H1 (cell line): ENCODE measurements around the gene ADAMTS17. TPM values are rescaled to one million over a fixed set of nuclear protein-coding genes. Genes with fewer than 3 reads are reported as not detected.

Experiments
- CTCF ChIA-PET: fragments of 300-600 bp; sonication (Branson Sonifier 250); formaldehyde crosslinking; loops from one replicate; lab custom pipeline; 2021; ENCODE audit not compliant: partially characterized antibody; lab: Charles Lee
- POLR2A ChIA-PET: fragments of 300-600 bp; sonication (Branson Sonifier 250); formaldehyde crosslinking; loops from one replicate; lab custom pipeline; 2021; ENCODE audit warnings: inconsistent platforms; ENCODE audit not compliant: partially characterized antibody; lab: Charles Lee
- DNase-seq, 2 experiments: peaks; one replicate each; pipeline versions ENCODE4 v3.0.0 to v3.0.0-alpha.2; 2010 to 2022; ENCODE audit warnings: low spot score in 2 of 2, low read depth in 1 of 2, mixed read lengths in 1 of 2
- FAIRE-seq: peaks from 2 replicates; lab custom pipeline; 2011; peaks lifted over from hg19 to GRCh38; lab: Jason Lieb, UNC
- H2AFZ ChIP-seq: 2 replicates; pipeline ENCODE4 v1.8.1; 2012; ENCODE audit warnings: low read length, inconsistent platforms
- H2AK5ac ChIP-seq: 2 replicates; pipeline ENCODE4 v1.6.1; 2013; ENCODE audit warnings: low read depth, low read length
- H2BK120ac ChIP-seq: replicated peaks from 2 replicates; pipeline ENCODE3; 2013; ENCODE audit warnings: low read depth, low read length, inconsistent platforms
- H2BK12ac ChIP-seq: 2 replicates; pipeline ENCODE4 v1.6.1; 2013; ENCODE audit warnings: low read depth, low read length
- H2BK15ac ChIP-seq: 2 replicates; pipeline ENCODE4 v1.6.1; 2013; ENCODE audit warnings: low read length
- H2BK20ac ChIP-seq: 2 replicates; pipeline ENCODE4 v1.6.1; 2013; ENCODE audit warnings: low read length
- H2BK5ac ChIP-seq: 2 replicates; pipeline ENCODE4 v1.6.1; 2013; ENCODE audit warnings: low read depth, low read length
- H3K14ac ChIP-seq: 2 replicates; pipeline ENCODE4 v1.6.1; 2013; ENCODE audit warnings: inconsistent platforms; ENCODE audit not compliant: insufficient read length
- H3K18ac ChIP-seq: 2 replicates; pipeline ENCODE4 v1.6.1; 2013; ENCODE audit warnings: low read length; ENCODE audit errors: extremely low read depth
- H3K23ac ChIP-seq: 2 replicates; pipeline ENCODE4 v1.6.1; 2013; ENCODE audit warnings: inconsistent platforms; ENCODE audit not compliant: insufficient read length
- H3K23me2 ChIP-seq: 2 replicates; pipeline ENCODE4 v1.6.1; 2013; ENCODE audit warnings: low read depth, low read length
- H3K27ac ChIP-seq: 2 replicates; pipeline ENCODE4 v1.6.1; 2011; ENCODE audit warnings: low read depth, low read length, inconsistent platforms
- H3K27me3 ChIP-seq, 4 experiments: replicated peaks in 1 of 4; 1 replicate in 1 of 4; 2 replicates in 3 of 4; pipeline versions ENCODE4 v1.6.1 to v1.8.1; 2011 to 2013; ENCODE audit warnings: low read length in 3 of 4, mild to moderate bottlenecking in 3 of 4, inconsistent platforms in 2 of 4, mixed read lengths in 2 of 4, moderate library complexity in 1 of 4; ENCODE audit not compliant: control insufficient read depth in 3 of 4, insufficient read depth in 3 of 4; ENCODE audit errors: extremely low read depth in 1 of 4
- H3K36me3 ChIP-seq, 4 experiments: 2 replicates each; pipeline versions ENCODE4 v1.6.1 to v1.8.1; 2011 to 2013; ENCODE audit warnings: mild to moderate bottlenecking in 4 of 4, low read length in 3 of 4, moderate library complexity in 2 of 4, control low read depth in 1 of 4, inconsistent platforms in 1 of 4; ENCODE audit not compliant: insufficient read depth in 4 of 4, control insufficient read depth in 2 of 4
- H3K4ac ChIP-seq: replicated peaks from 2 replicates; pipeline ENCODE3; 2013; ENCODE audit warnings: low read length, low read depth, mixed read lengths, inconsistent platforms; ENCODE audit not compliant: insufficient read length
- H3K4me1 ChIP-seq, 4 experiments: replicated peaks in 1 of 4; 1 replicate in 1 of 4; 2 replicates in 3 of 4; pipeline versions ENCODE4 v1.6.1 to v1.8.1; 2011 to 2013; ENCODE audit warnings: low read length in 3 of 4, inconsistent platforms in 2 of 4, mixed read lengths in 1 of 4; ENCODE audit not compliant: insufficient read depth in 4 of 4, control insufficient read depth in 3 of 4
- H3K4me2 ChIP-seq, 2 experiments: 2 replicates each; pipeline versions ENCODE4 v1.6.1 to v1.8.1; 2011 to 2013; ENCODE audit warnings: low read depth in 2 of 2, low read length in 2 of 2, control low read depth in 1 of 2, inconsistent platforms in 1 of 2, mild to moderate bottlenecking in 1 of 2; ENCODE audit not compliant: insufficient read depth in 1 of 2
- H3K4me3 ChIP-seq, 4 experiments: fragments of 200-600, 300-600 bp in 1 of 4; sonication (generic), shearing (Covaris generic), sonication (Bioruptor Twin) in 1 of 4; 2 replicates each; pipeline versions ENCODE4 v1.5.1 to v1.8.1; 2011 to 2016; ENCODE audit warnings: low read length in 4 of 4, low read depth in 3 of 4, control low read depth in 2 of 4, inconsistent platforms in 2 of 4, mild to moderate bottlenecking in 2 of 4, mixed read lengths in 1 of 4, moderate library complexity in 1 of 4; ENCODE audit not compliant: insufficient read depth in 2 of 4; ENCODE audit errors: extremely low read depth in 1 of 4
- H3K56ac ChIP-seq: replicated peaks from 2 replicates; pipeline ENCODE3; 2013; ENCODE audit warnings: low read depth, mild to moderate bottlenecking, mixed read lengths, low read length, inconsistent platforms; ENCODE audit not compliant: insufficient read length
- H3K79me1 ChIP-seq: 2 replicates; pipeline ENCODE4 v1.6.1; 2013; ENCODE audit warnings: low read depth, low read length, control low read depth
- H3K79me2 ChIP-seq, 2 experiments: 2 replicates each; pipeline versions ENCODE4 v1.6.1 to v1.8.1; 2012 to 2013; ENCODE audit warnings: low read length in 2 of 2, mild to moderate bottlenecking in 2 of 2, inconsistent platforms in 1 of 2; ENCODE audit not compliant: insufficient read depth in 2 of 2, control insufficient read depth in 1 of 2
- H3K9ac ChIP-seq, 4 experiments: replicated peaks in 1 of 4; 1 replicate in 1 of 4; 2 replicates in 3 of 4; pipeline versions ENCODE4 v1.6.1 to v1.8.1; 2011 to 2013; ENCODE audit warnings: low read depth in 3 of 4, low read length in 3 of 4, control low read depth in 2 of 4, mild to moderate bottlenecking in 2 of 4, moderate library complexity in 2 of 4, inconsistent platforms in 1 of 4; ENCODE audit errors: extremely low read depth in 1 of 4
- H3K9me3 ChIP-seq, 2 experiments: 2 replicates each; pipeline versions ENCODE4 v1.6.1 to v1.8.1; 2012 to 2013; ENCODE audit warnings: mild to moderate bottlenecking in 2 of 2, moderate library complexity in 2 of 2, control low read depth in 1 of 2, inconsistent platforms in 1 of 2, low read depth in 1 of 2, low read length in 1 of 2, mixed read lengths in 1 of 2; ENCODE audit not compliant: insufficient read depth in 2 of 2
- H4K20me1 ChIP-seq, 2 experiments: replicated peaks in 1 of 2; 2 replicates each; pipeline versions ENCODE3 to v1.8.1; 2011 to 2013; ENCODE audit warnings: inconsistent platforms in 2 of 2, low read length in 2 of 2, mild to moderate bottlenecking in 1 of 2; ENCODE audit not compliant: insufficient read depth in 2 of 2, control insufficient read depth in 1 of 2
- H4K5ac ChIP-seq: 2 replicates; pipeline ENCODE4 v1.6.1; 2013; ENCODE audit warnings: low read length, low read depth, mixed read lengths, inconsistent platforms; ENCODE audit not compliant: insufficient read length
- H4K8ac ChIP-seq: 2 replicates; pipeline ENCODE4 v1.8.0; 2013; ENCODE audit warnings: mild to moderate bottlenecking, moderate library complexity, low read length, inconsistent platforms; ENCODE audit not compliant: insufficient read depth; ENCODE audit errors: extremely low read depth
- H4K91ac ChIP-seq: replicated peaks from 2 replicates; pipeline ENCODE3; 2013; ENCODE audit warnings: low read length, mixed read lengths, inconsistent platforms; ENCODE audit not compliant: insufficient read length
- ATF3 ChIP-seq: IDR thresholded peaks from 2 replicates; pipeline ENCODE4 v1.6.1; 2011; ENCODE audit warnings: low read depth, mild to moderate bottlenecking, low read length; ENCODE audit not compliant: insufficient read depth
- CTCF ChIP-seq, 3 experiments: IDR thresholded peaks; 1 replicate in 2 of 3; 2 replicates in 1 of 3; pipeline versions ENCODE4 v1.5.1 to v1.6.1; 2011; ENCODE audit warnings: low read length in 3 of 3, mild to moderate bottlenecking in 3 of 3, inconsistent platforms in 2 of 3, low read depth in 1 of 3, moderate library complexity in 1 of 3; ENCODE audit not compliant: insufficient read depth in 1 of 3; ENCODE audit errors: control extremely low read depth in 1 of 3
- KDM1A ChIP-seq: fragments of 200-600, 300-600 bp; sonication (generic); IDR thresholded peaks from 2 replicates; pipeline ENCODE4 v1.7.1; 2016; ENCODE audit warnings: mild to moderate bottlenecking, low read length, borderline replicate concordance
- RAD21 ChIP-seq, 2 experiments: IDR thresholded peaks in 1 of 2; conservative IDR thresholded peaks in 1 of 2; 2 replicates each; pipeline ENCODE4 v1.6.1; 2011; ENCODE audit warnings: low read depth in 2 of 2, low read length in 2 of 2, improper control_type of control experiment in 1 of 2, inconsistent platforms in 1 of 2, mild to moderate bottlenecking in 1 of 2, moderate library complexity in 1 of 2
- WGBS, 2 experiments: shearing (Covaris generic) in 1 of 2; methylation state at CpG; one replicate each; pipeline versions ENCODE4 v1.1.6 to v1.1.7; 2013 to 2015; ENCODE audit warnings: low lambda C conversion rate in 2 of 2, mixed read lengths in 2 of 2, inconsistent platforms in 1 of 2, low coverage in 1 of 2, missing lambda C conversion rate in 1 of 2; ENCODE audit not compliant: insufficient replicate concordance in 2 of 2, insufficient coverage in 1 of 2, insufficient read length in 1 of 2; ENCODE audit errors: extremely low coverage in 1 of 2, missing lambda C conversion rate in 1 of 2; 5-methylcytosine and 5-hydroxymethylcytosine counted together
- polyA plus RNA-seq, 7 experiments: library from polyadenylated mRNA; depleted of rRNA in 3 of 7; stranded (reverse) in 5 of 7; unstranded in 2 of 7; fragments of >200 nt in 5 of 7; fragments of 200-250 nt in 2 of 7; gene quantifications; 1 replicate in 5 of 7; 2 replicates in 1 of 7; 4 replicates in 1 of 7; pipeline versions ENCODE4 v1.2.1 to v1.2.3, GENCODE V29; 2011 to 2013; ENCODE audit warnings: missing spikeins in 2 of 7, mixed read lengths in 2 of 7
- total RNA-seq: library from RNA; stranded (reverse); fragmentation: NEBNext Ultra II Directional; extraction: Animal tissue kit (Norgen Biotek cat#: 25700); gene quantifications from 2 replicates; pipeline ENCODE4 v1.2.1, GENCODE V29; 2021

Gene ADAMTS17
- total and polyA plus RNA-seq, 2 of the 8 experiments (the other 6 are each of a cell fraction or from before 2014, with no cell fraction given), result 0.51 to 1.7 TPM

GRCh38 chr15:100133001-100133400 is 208.8 kb downstream of the ADAMTS17 start:
- no peak overlapping the region for H4K8ac ChIP-seq
- ChIA-PET CTCF (interaction anchor here (0.7 to 5.0 kb wide), 34 partner anchors 8 to 251 kb away, joined by 3 to 43 read pairs (median 4); no protein-coding TSS in a partner anchor), POLR2A (interaction anchor here (1.5 kb wide), 1 partner anchor 204 kb away, joined by 3 read pairs; no protein-coding TSS in a partner anchor)
- 75% methylated on average over 3 of the region's 3 CpGs; no CpG with 5 or more reads in 1 of the 2 experiments for WGBS, 2 experiments
- H2BK120ac ChIP-seq, result no peak overlapping the region
- no peak for FAIRE-seq
- no peak overlapping the region for H3K56ac ChIP-seq
- H3K4me1 ChIP-seq, result no peaks in the 10 kb centered on the region
- no peaks in the 10 kb centered on the region for H4K20me1 ChIP-seq
- no peaks in the 10 kb centered on the region for H3K79me2 ChIP-seq
- H2BK12ac ChIP-seq, result no peak overlapping the region
- H3K23me2 ChIP-seq, result no peaks in the 10 kb centered on the region; the same call in 1 of the 2 replicates
- H3K14ac ChIP-seq, result no peak overlapping the region
- no peak overlapping the region for H2AK5ac ChIP-seq
- H3K4me2 ChIP-seq, result no peak overlapping the region
- no peak overlapping the region for H3K9ac ChIP-seq
- no peak overlapping the region for H3K4ac ChIP-seq
- H2AFZ ChIP-seq, result no peak overlapping the region
- no peak overlapping the region for H3K18ac ChIP-seq
- H2BK15ac ChIP-seq, result no peak overlapping the region
- H3K27ac ChIP-seq, result no peak overlapping the region
- H4K91ac ChIP-seq, result no peak overlapping the region
- no peak for TF ChIP-seq ATF3
- peak; percentile 69 to 75 for TF ChIP-seq RAD21 (IDR thresholded peaks at IDR 0.05 in 1 of 2, conservative IDR thresholded peaks at IDR 0.05 in 1 of 2; ENCODE audit: low read depth in 2 of 2, low read length in 2 of 2)
- TF ChIP-seq CTCF (IDR thresholded peaks at IDR 0.05; ENCODE audit: control extremely low read depth in 1 of 3, insufficient read depth in 1 of 3, low read depth in 1 of 3, low read length in 3 of 3), result peak; percentile 53 to 66 (median 62)
- no peak for TF ChIP-seq KDM1A
- no peak overlapping the region for H4K5ac ChIP-seq
- H3K36me3 ChIP-seq, result no peaks in the 10 kb centered on the region
- DNase-seq, result peak in 1 of 2 experiments; percentile 51
- no peaks in the 10 kb centered on the region for H3K9me3 ChIP-seq
- H3K27me3 ChIP-seq, result no peaks in the 10 kb centered on the region
- no peak overlapping the region for H2BK20ac ChIP-seq
- H2BK5ac ChIP-seq, result no peak overlapping the region
- no peaks in the 10 kb centered on the region for H3K79me1 ChIP-seq
- H3K23ac ChIP-seq, result no peak overlapping the region
- H3K4me3 ChIP-seq, result no peak overlapping the region
